IPS-20b (cell line): ENCODE results near the gene CLTB.
"Not testable (repeated sequence)": the region's sequence is repeated elsewhere in the genome, so short reads cannot be mapped to it uniquely, and the experiment has no call there.

Source experiments
- H3K27ac ChIP-seq: one replicate; pipeline ENCODE4 v1.5.1; 2013; ENCODE audit warnings: low read length
- H3K27me3 ChIP-seq: 2 replicates; pipeline ENCODE4 v1.6.1; 2013; ENCODE audit warnings: mild to moderate bottlenecking, low read length, inconsistent platforms; ENCODE audit not compliant: insufficient read depth
- H3K36me3 ChIP-seq: 2 replicates; pipeline ENCODE4 v1.6.1; 2013; ENCODE audit warnings: low read depth, mild to moderate bottlenecking, inconsistent platforms, low read length, moderate library complexity; ENCODE audit not compliant: insufficient read depth
- H3K4me1 ChIP-seq: 2 replicates; pipeline ENCODE4 v1.6.1; 2013; ENCODE audit warnings: mild to moderate bottlenecking, control low read depth, inconsistent platforms, low read length, moderate library complexity; ENCODE audit not compliant: insufficient read depth
- H3K4me3 ChIP-seq: 2 replicates; pipeline ENCODE4 v1.5.1; 2013; ENCODE audit warnings: mild to moderate bottlenecking, low read length, inconsistent platforms
- H3K9ac ChIP-seq: 2 replicates; pipeline ENCODE4 v1.6.1; 2013; ENCODE audit warnings: low read depth, mild to moderate bottlenecking, inconsistent platforms, low read length, moderate library complexity
- H3K9me3 ChIP-seq: 2 replicates; pipeline ENCODE4 v1.6.1; 2013; ENCODE audit warnings: mild to moderate bottlenecking, low read depth, low read length, inconsistent platforms; ENCODE audit not compliant: insufficient read depth

The CLTB gene

GRCh38 chr5:176409765-176410164 is 6.6 kb downstream of the CLTB start:
- Histone ChIP-seq H3K9ac (no peak overlapping the region), H3K4me3 (no peak overlapping the region), H3K27ac (no peak overlapping the region), H3K9me3 (no peaks in the 10 kb centered on the region), H3K4me1 (no peaks in the 10 kb centered on the region), H3K27me3 (no peaks in the 10 kb centered on the region), H3K36me3 (no peaks in the 10 kb centered on the region)

- Histone ChIP-seq H3K4me3 (no peak overlapping the region), H3K9me3 (no peaks in the 10 kb centered on the region), H3K27me3 (no peaks in the 10 kb centered on the region), H3K9ac (no peak overlapping the region), H3K27ac (no peak overlapping the region), H3K36me3 (no peaks in the 10 kb centered on the region), H3K4me1 (no peaks in the 10 kb centered on the region)
Measured at GRCh38 chr5:176408590-176408989, 7.7 kb downstream of the CLTB start.

GRCh38 chr5:176408252-176408573 is 8.1 kb downstream of the CLTB start:
- not testable (repeated sequence) for H3K36me3 ChIP-seq, H3K4me3 ChIP-seq, H3K27ac ChIP-seq, H3K4me1 ChIP-seq, H3K9me3 ChIP-seq, H3K9ac ChIP-seq, H3K27me3 ChIP-seq

GRCh38 chr5:176407456-176408251 is 8.7 kb downstream of the CLTB start:
- Histone ChIP-seq H3K27me3 (no peaks in the 10 kb centered on the region), H3K4me1 (no peaks in the 10 kb centered on the region), H3K27ac (no peak overlapping the region), H3K9me3 (no peaks in the 10 kb centered on the region), H3K36me3 (no peaks in the 10 kb centered on the region), H3K4me3 (no peak overlapping the region), H3K9ac (no peak overlapping the region)

- H3K4me1 ChIP-seq, result no peaks in the 10 kb centered on the region
- H3K9me3 ChIP-seq, result no peaks in the 10 kb centered on the region
- no peaks in the 10 kb centered on the region for H3K36me3 ChIP-seq
- H3K4me3 ChIP-seq, result no peak overlapping the region
- no peak overlapping the region for H3K9ac ChIP-seq
- no peak overlapping the region for H3K27ac ChIP-seq
- H3K27me3 ChIP-seq, result no peaks in the 10 kb centered on the region
Measured at GRCh38 chr5:176406436-176407052, 9.8 kb downstream of the CLTB start.

GRCh38 chr5:176405656-176406435 is 10.5 kb downstream of the CLTB start:
- H3K9me3 ChIP-seq, result no peaks in the 10 kb centered on the region
- no peaks in the 10 kb centered on the region for H3K4me1 ChIP-seq
- no peak overlapping the region for H3K9ac ChIP-seq
- H3K36me3 ChIP-seq, result no peaks in the 10 kb centered on the region
- H3K27me3 ChIP-seq, result no peaks in the 10 kb centered on the region
- no peak overlapping the region for H3K27ac ChIP-seq
- no peak overlapping the region for H3K4me3 ChIP-seq

- Histone ChIP-seq H3K4me1 (no peaks in the 10 kb centered on the region), H3K4me3 (no peak overlapping the region), H3K9me3 (no peaks in the 10 kb centered on the region), H3K9ac (no peak overlapping the region), H3K27ac (no peak overlapping the region), H3K27me3 (no peaks in the 10 kb centered on the region), H3K36me3 (no peaks in the 10 kb centered on the region)
Measured at GRCh38 chr5:176401281-176402205, 14.8 kb downstream of the CLTB start.

GRCh38 chr5:176400382-176401156 is 15.8 kb downstream of the CLTB start:
- Histone ChIP-seq H3K9me3 (no peaks in the 10 kb centered on the region), H3K27ac (no peak overlapping the region), H3K9ac (no peak overlapping the region), H3K4me1 (no peaks in the 10 kb centered on the region), H3K36me3 (no peaks in the 10 kb centered on the region), H3K4me3 (no peak overlapping the region), H3K27me3 (no peaks in the 10 kb centered on the region)

- Histone ChIP-seq H3K9ac (no peak overlapping the region), H3K4me1 (no peaks in the 10 kb centered on the region), H3K9me3 (no peaks in the 10 kb centered on the region), H3K4me3 (no peak overlapping the region), H3K36me3 (no peaks in the 10 kb centered on the region), H3K27ac (no peak overlapping the region), H3K27me3 (no peaks in the 10 kb centered on the region)
Measured at GRCh38 chr5:176397736-176398420, 18.5 kb downstream of the CLTB start.

GRCh38 chr5:176396330-176396729 is 20.0 kb downstream of the CLTB start:
- H3K4me1 ChIP-seq, result no peaks in the 10 kb centered on the region
- no peaks in the 10 kb centered on the region for H3K27me3 ChIP-seq
- no peaks in the 10 kb centered on the region for H3K9me3 ChIP-seq
- no peak overlapping the region for H3K4me3 ChIP-seq
- no peak overlapping the region for H3K9ac ChIP-seq
- peaks cover 10% of the 10 kb centered on the region; the same call in 1 of the 2 replicates for H3K36me3 ChIP-seq
- no peak overlapping the region for H3K27ac ChIP-seq
